Measurements from ENCODE around the gene CHODL.

DNA sequence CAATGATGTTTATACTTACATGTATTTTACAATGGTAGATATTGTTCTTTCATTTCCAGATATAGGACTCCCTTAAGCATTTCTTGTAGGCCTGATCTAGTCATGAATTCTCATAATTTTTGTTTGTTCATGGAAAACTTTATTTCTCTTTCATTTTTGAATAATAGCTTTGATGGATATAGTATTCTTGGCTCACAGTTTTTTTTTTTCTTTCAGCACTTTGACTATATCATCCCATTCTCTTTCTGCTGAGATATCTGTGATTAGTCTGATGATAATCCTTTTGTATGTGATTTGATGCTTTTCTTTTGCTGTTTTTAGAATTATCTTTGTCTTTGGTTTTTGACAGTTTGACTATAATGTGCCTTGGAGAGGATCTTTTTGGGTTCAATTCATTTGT, 24.1 kb upstream of the CHODL start:
- TF ChIP-seq, protein P1, sequence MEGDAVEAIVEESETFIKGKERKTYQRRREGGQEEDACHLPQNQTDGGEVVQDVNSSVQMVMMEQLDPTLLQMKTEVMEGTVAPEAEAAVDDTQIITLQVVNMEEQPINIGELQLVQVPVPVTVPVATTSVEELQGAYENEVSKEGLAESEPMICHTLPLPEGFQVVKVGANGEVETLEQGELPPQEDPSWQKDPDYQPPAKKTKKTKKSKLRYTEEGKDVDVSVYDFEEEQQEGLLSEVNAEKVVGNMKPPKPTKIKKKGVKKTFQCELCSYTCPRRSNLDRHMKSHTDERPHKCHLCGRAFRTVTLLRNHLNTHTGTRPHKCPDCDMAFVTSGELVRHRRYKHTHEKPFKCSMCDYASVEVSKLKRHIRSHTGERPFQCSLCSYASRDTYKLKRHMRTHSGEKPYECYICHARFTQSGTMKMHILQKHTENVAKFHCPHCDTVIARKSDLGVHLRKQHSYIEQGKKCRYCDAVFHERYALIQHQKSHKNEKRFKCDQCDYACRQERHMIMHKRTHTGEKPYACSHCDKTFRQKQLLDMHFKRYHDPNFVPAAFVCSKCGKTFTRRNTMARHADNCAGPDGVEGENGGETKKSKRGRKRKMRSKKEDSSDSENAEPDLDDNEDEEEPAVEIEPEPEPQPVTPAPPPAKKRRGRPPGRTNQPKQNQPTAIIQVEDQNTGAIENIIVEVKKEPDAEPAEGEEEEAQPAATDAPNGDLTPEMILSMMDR (IDR thresholded peaks at IDR 0.05), result no peak
- no peak for TF ChIP-seq POLR2A (IDR thresholded peaks at IDR 0.05)
